K562 (cell line): ENCODE results near the gene UPF2. TPM values are rescaled to one million over a fixed set of nuclear protein-coding genes. Genes with fewer than 3 reads are reported as not detected.
A peak's percentile ranks its signal among the peaks of the same experiment; 100 is the strongest.

Experiments
- ATAC-seq: fragments of 200-7000 bp; cut with Tn5 transposase; 3 replicates; pipeline ENCODE4 v1.9.1; 2020; ENCODE audit warnings: moderate library complexity
- BruUV-seq: library from RNA; stranded (reverse); fragments of 400-500 nt; replicated peaks from 2 replicates; lab custom pipeline; 2021; lab: Mats Ljungman, UMichigan
- CTCF ChIA-PET: fragments of 300-600 bp; formaldehyde crosslinking; extraction: SDS; loops from one replicate; lab custom pipeline; 2021; ENCODE audit warnings: low intra/inter-chr PET ratio; lab: Yijun Ruan, JAX
- POLR2A ChIA-PET: fragments of 300-600, 350-650 bp; sonication (Branson Sonifier 250); formaldehyde crosslinking; extraction: SDS; loops from one replicate; lab custom pipeline; 2021; ENCODE audit warnings: antibody characterized with exemption, inconsistent platforms; lab: Yijun Ruan, JAX
- DNase-seq, 4 experiments: peaks; one replicate each; pipeline versions ENCODE4 v3.0.0 to v3.0.0-alpha.2; 2011 to 2018; ENCODE audit warnings: low spot score in 3 of 4, mixed read lengths in 3 of 4; ENCODE audit errors: extremely low read depth in 1 of 4
- FAIRE-seq: peaks from 2 replicates; lab custom pipeline; 2011; peaks lifted over from hg19 to GRCh38; lab: Jason Lieb, UNC
- H2AFZ ChIP-seq: 2 replicates; pipeline ENCODE4 v1.6.0; 2011; ENCODE audit warnings: low read depth, low read length, control low read depth, inconsistent platforms
- H3K27ac ChIP-seq: fragments of 200-600 bp; 3 replicates; pipeline ENCODE4 v1.8.0; 2011; ENCODE audit warnings: low read depth, mild to moderate bottlenecking, control low read depth, inconsistent platforms, low read length, moderate library complexity, mixed read lengths; ENCODE audit errors: extremely low read depth
- H3K27me3 ChIP-seq, 2 experiments: fragments of 300-600 bp in 1 of 2; 2 replicates in 1 of 2; 3 replicates in 1 of 2; pipeline versions ENCODE4 v1.6.0 to v1.8.0; 2011; ENCODE audit warnings: inconsistent platforms in 2 of 2, low read length in 2 of 2, mild to moderate bottlenecking in 1 of 2, mixed read lengths in 1 of 2, moderate library complexity in 1 of 2; ENCODE audit not compliant: control insufficient read depth in 2 of 2, insufficient read depth in 2 of 2
- H3K36me3 ChIP-seq: fragments of 300-600 bp; 3 replicates; pipeline ENCODE4 v1.8.0; 2011; ENCODE audit warnings: mild to moderate bottlenecking, low read length, inconsistent platforms; ENCODE audit not compliant: control insufficient read depth, insufficient read depth
- H3K4me1 ChIP-seq, 2 experiments: fragments of 200-600 bp in 1 of 2; replicated peaks in 1 of 2; 2 replicates in 1 of 2; 3 replicates in 1 of 2; pipeline versions ENCODE4 v1.5.1 to v1.8.0; 2011; ENCODE audit warnings: inconsistent platforms in 2 of 2, low read length in 2 of 2, mild to moderate bottlenecking in 1 of 2, mixed read lengths in 1 of 2, moderate library complexity in 1 of 2; ENCODE audit not compliant: control insufficient read depth in 2 of 2, insufficient read depth in 2 of 2
- H3K4me2 ChIP-seq: 2 replicates; pipeline ENCODE4 v1.6.1; 2011; ENCODE audit warnings: low read length, control low read depth, inconsistent platforms, mixed read lengths; ENCODE audit not compliant: insufficient read depth
- H3K4me3 ChIP-seq: fragments of 200-600 bp; sonication (generic), shearing (Covaris generic); 2 replicates; pipeline ENCODE4 v1.5.1; 2016; ENCODE audit warnings: control low read depth, inconsistent platforms
- H3K79me2 ChIP-seq: fragments of 200-600 bp; 3 replicates; pipeline ENCODE4 v1.8.0; 2011; ENCODE audit warnings: low read length, inconsistent platforms; ENCODE audit not compliant: control insufficient read depth, insufficient read depth
- H3K9ac ChIP-seq, 2 experiments: 2 replicates each; pipeline versions ENCODE4 v1.6.0 to v1.6.1; 2011; ENCODE audit warnings: low read depth in 2 of 2, low read length in 2 of 2, control low read depth in 1 of 2, inconsistent platforms in 1 of 2, mild to moderate bottlenecking in 1 of 2, mixed read lengths in 1 of 2; ENCODE audit not compliant: insufficient read depth in 1 of 2
- H3K9me1 ChIP-seq: one replicate; pipeline ENCODE4 v1.6.0; 2011; ENCODE audit warnings: inconsistent platforms, mild to moderate bottlenecking, low read length, moderate library complexity; ENCODE audit not compliant: control insufficient read depth, insufficient read depth
- H3K9me3 ChIP-seq: replicated peaks from 2 replicates; pipeline ENCODE4 v1.5.1; 2011; ENCODE audit warnings: low read depth, low read length, inconsistent platforms; ENCODE audit not compliant: control insufficient read depth, insufficient read depth
- H4K20me1 ChIP-seq: replicated peaks from 2 replicates; pipeline ENCODE4 v1.6.1; 2011; ENCODE audit warnings: low read length, inconsistent platforms, mixed read lengths; ENCODE audit not compliant: control insufficient read depth, insufficient read depth
- BCL6 ChIP-seq: fragments of 250-450 bp; sonication (Bioruptor Pico); IDR thresholded peaks from 2 replicates; pipeline ENCODE4 v1.4.0; 2020
- CC2D1A ChIP-seq: fragments of 450-650 bp; IDR thresholded peaks from 2 replicates; pipeline ENCODE4 v1.6.1; 2017; ENCODE audit warnings: mild to moderate bottlenecking
- CEBPG ChIP-seq, 3 experiments: fragments of 200-800 bp in 1 of 3; sonication (Bioruptor generic) in 1 of 3; sonication (generic) in 1 of 3; formaldehyde crosslinking in 1 of 3; IDR thresholded peaks in 2 of 3; conservative IDR thresholded peaks in 1 of 3; 2 replicates each; pipeline versions ENCODE4 v1.6.1 to v1.8.0; 2016 to 2022; ENCODE audit warnings: missing compliant biosample characterization in 2 of 3, missing genetic modification characterization in 2 of 3, mild to moderate bottlenecking in 1 of 3, missing genetic modification reagents in 1 of 3
- CTCF ChIP-seq, 3 experiments: IDR thresholded peaks in 2 of 3; conservative IDR thresholded peaks in 1 of 3; 2 replicates each; pipeline ENCODE4 v1.5.1; 2011 to 2012; ENCODE audit warnings: low read length in 3 of 3, mild to moderate bottlenecking in 3 of 3, control low read depth in 2 of 3, improper control_type of control experiment in 1 of 3, inconsistent platforms in 1 of 3, low read depth in 1 of 3, mixed read lengths in 1 of 3, moderate library complexity in 1 of 3; ENCODE audit not compliant: insufficient read depth in 2 of 3
- E2F3 ChIP-seq: fragments of 250-450 bp; sonication (Bioruptor Pico); IDR thresholded peaks from 2 replicates; pipeline ENCODE4 v1.4.0; 2020; ENCODE audit warnings: mild to moderate bottlenecking
- KDM1A ChIP-seq, 2 experiments: fragments of 450-650 bp; IDR thresholded peaks; 2 replicates each; pipeline ENCODE4 v1.6.1; 2016; ENCODE audit warnings: mild to moderate bottlenecking in 2 of 2
- MBD1 ChIP-seq: fragments of 250-450 bp; sonication (Bioruptor Pico); IDR thresholded peaks from 2 replicates; pipeline ENCODE4 v1.8.0; 2022; ENCODE audit warnings: inconsistent platforms
- MNT ChIP-seq, 2 experiments: fragments of 450-650 bp; conservative IDR thresholded peaks; 2 replicates each; pipeline ENCODE4 v1.6.1; 2017; ENCODE audit warnings: mild to moderate bottlenecking in 2 of 2, moderate library complexity in 2 of 2
- NUFIP1 ChIP-seq: fragments of 450-650 bp; IDR thresholded peaks from 2 replicates; pipeline ENCODE4 v1.6.1; 2018; ENCODE audit not compliant: partially characterized antibody
- RNF2 ChIP-seq: sonication (generic); IDR thresholded peaks from 2 replicates; pipeline ENCODE4 v1.6.1; 2016
- TARDBP ChIP-seq: fragments of 450-650 bp; IDR thresholded peaks from 2 replicates; pipeline ENCODE4 v1.6.1; 2016
- TEAD4 ChIP-seq, 2 experiments: sonication (generic) in 1 of 2; formaldehyde crosslinking in 1 of 2; IDR thresholded peaks; 2 replicates each; pipeline versions ENCODE4 v1.6.1 to v1.8.0; 2012 to 2022; ENCODE audit warnings: borderline replicate concordance in 1 of 2, inconsistent platforms in 1 of 2, low read length in 1 of 2, mild to moderate bottlenecking in 1 of 2, missing genetic modification reagents in 1 of 2
- ZBTB1 ChIP-seq: sonication (generic); formaldehyde crosslinking; IDR thresholded peaks from 2 replicates; pipeline ENCODE4 v1.8.1; 2023; ENCODE audit warnings: missing genetic modification reagents, low read depth, mild to moderate bottlenecking, borderline replicate concordance
- ZNF146 ChIP-seq: IDR thresholded peaks from one replicate; pipeline ENCODE4 v1.6.1; 2018; ENCODE audit warnings: missing compliant biosample characterization; ENCODE audit not compliant: unreplicated experiment
- ZNF76 ChIP-seq: fragments of 250-450 bp; sonication (Bioruptor Pico); IDR thresholded peaks from 2 replicates; pipeline ENCODE4 v1.4.0; 2020; ENCODE audit warnings: mild to moderate bottlenecking, moderate library complexity, borderline replicate concordance
- WGBS: fragments of 100-300 bp; shearing (Covaris generic); methylation state at CpG from one replicate; pipeline ENCODE4 v1.1.6; 2016; ENCODE audit warnings: low coverage, mixed read lengths; ENCODE audit not compliant: insufficient coverage; ENCODE audit errors: missing lambda C conversion rate; 5-methylcytosine and 5-hydroxymethylcytosine counted together
- in situ Hi-C: fragments of 300-500 bp; cut with MboI; formaldehyde crosslinking; loops from 4 replicates; pipeline ENCODE4 v1.15.0; 2018; ENCODE audit warnings: inconsistent platforms, mixed read lengths
- intact Hi-C: fragments of 100-400 bp; cut with micrococcal nuclease; formaldehyde crosslinking; loops from 2 replicates; pipeline ENCODE4 v1.14.2; 2022
- polyA plus RNA-seq, 8 experiments: library from polyadenylated mRNA; depleted of rRNA in 4 of 8; stranded (reverse) in 5 of 8; unstranded in 3 of 8; fragments of >200 nt; fragmentation: Nextera tagmentation in 2 of 8; fragmentation: Illumina TruSeq in 1 of 8; extraction: Ambion mirVana in 2 of 8; extraction: Trizol in 1 of 8; gene quantifications; 2 replicates each; pipeline versions ENCODE4 v1.2.1 to v1.2.3, GENCODE V29; 2011 to 2014; ENCODE audit warnings: inconsistent platforms in 1 of 8, missing spikeins in 1 of 8
- total RNA-seq, 7 experiments: library from RNA; depleted of rRNA in 6 of 7; stranded (reverse); fragments of >200 nt in 6 of 7; fragmentation: Illumina TruSeq in 2 of 7; extraction: Trizol in 2 of 7; gene quantifications; 2 replicates each; pipeline versions ENCODE4 v1.2.1 to v1.2.3, GENCODE V29; 2011 to 2021; ENCODE audit warnings: low replicate concordance in 1 of 7

UPF2 gene
- total and polyA plus RNA-seq, 9 of the 15 experiments (the other 6 are each of a cell fraction or from before 2014, with no cell fraction given) = 13.9 to 37.7 (median 23.7) TPM

- ATAC-seq (peak; percentile 89), DNase-seq (peak; percentile 56 to 87 (median 67)), FAIRE-seq (peak; percentile 96)
- no peak overlapping the region for H3K4me3 ChIP-seq
- CTCF ChIA-PET = interaction anchor here (0.6 to 1.8 kb wide), 5 partner anchors 194 to 474 kb away, joined by 4 to 7 read pairs (median 5); no protein-coding TSS in a partner anchor
- no peaks in the 10 kb centered on the region for H3K9me3 ChIP-seq
- no peaks in the 10 kb centered on the region for H3K9me1 ChIP-seq
- in situ Hi-C loops = loop anchor here (5.0 to 25.0 kb wide), 2 partner anchors 189 to 474 kb away; no protein-coding TSS in a partner anchor
- H3K4me1 ChIP-seq = no peaks in the 10 kb centered on the region; a peak in 1 of 5 replicates
- WGBS = 44% methylated on average over 7 of the region's 7 CpGs
- no peak overlapping the region for H2AFZ ChIP-seq
- H4K20me1 ChIP-seq = no peaks in the 10 kb centered on the region
- no peak overlapping the region for H3K4me2 ChIP-seq
- BruUV-seq = no TSS peak
- POLR2A ChIA-PET = no interaction called here
- no peaks in the 10 kb centered on the region for H3K79me2 ChIP-seq
- intact Hi-C loops = loop anchor here (2.0 kb wide), 2 partner anchors 106 to 204 kb away; no protein-coding TSS in a partner anchor
- H3K9ac ChIP-seq = no peak overlapping the region
- H3K36me3 ChIP-seq = peaks cover 30% of the 10 kb centered on the region
- H3K27ac ChIP-seq = no peak overlapping the region
- no peaks in the 10 kb centered on the region for H3K27me3 ChIP-seq
- TF ChIP-seq E2F3 (CRISPR knock-in tag) (no peak), CC2D1A (0 out of 2 replicates have a peak, but pooled peaks have one; percentile 44), ZNF146 (CRISPR knock-in tag) (no peak), ZBTB1 (no peak), MNT (conservative IDR thresholded peaks at IDR 0.05) (no peak), KDM1A (IDR thresholded peaks at IDR 0.05) (no peak), TEAD4 (IDR thresholded peaks at IDR 0.05; ENCODE audit: low read length) (0 out of 2 replicates have a peak, but pooled peaks have one; percentile 32), TEAD4 (CRISPR knock-in tag; IDR thresholded peaks at IDR 0.05; ENCODE audit: borderline replicate concordance) (no peak), CTCF (IDR thresholded peaks at IDR 0.05 in 2 of 3, conservative IDR thresholded peaks at IDR 0.05 in 1 of 3; ENCODE audit: insufficient read depth in 2 of 3, low read depth in 1 of 3, low read length in 3 of 3) (peak; percentile 81 to 97 (median 87)), NUFIP1 (peak; percentile 45), CEBPG (CRISPR knock-in tag; IDR thresholded peaks at IDR 0.05) (no peak), CEBPG (tag; conservative IDR thresholded peaks at IDR 0.05 in 1 of 2, IDR thresholded peaks at IDR 0.05 in 1 of 2) (no peak), BCL6 (CRISPR knock-in tag) (no peak), RNF2 (no peak), MBD1 (CRISPR knock-in tag) (0 out of 2 replicates have a peak, but pooled peaks have one; percentile 3), ZNF76 (CRISPR knock-in tag) (no peak), TARDBP (no peak)
Measured at GRCh38 chr10:11986593-11987216, 55.9 kb downstream of the UPF2 start.
